ENCODE results near the gene DMD.

Gene DMD

GRCh38 chrX:31747411-31747810, 1463.9 kb downstream of the DMD start:
- H3K4me3 ChIP-seq (ENCODE audit: low read depth, low read length) = no peak overlapping the region
- in situ Hi-C loops (cut with HindIII; ENCODE audit: low sequenced_read_pairs) = no loop called here
- TF ChIP-seq CTCF (IDR thresholded peaks at IDR 0.05; ENCODE audit: low read depth, low read length) = no peak
- DNase-seq (ENCODE audit: low read depth, low spot score) = no peak

GRCh38 chrX:31743004-31743403, 1468.3 kb downstream of the DMD start:
- in situ Hi-C loops (cut with HindIII; ENCODE audit: low sequenced_read_pairs) = no loop called here
- no peak overlapping the region for H3K4me3 ChIP-seq (ENCODE audit: low read depth, low read length)
- DNase-seq (ENCODE audit: low read depth, low spot score) = no peak
- no peak for TF ChIP-seq CTCF (IDR thresholded peaks at IDR 0.05; ENCODE audit: low read depth, low read length)

- no peak for TF ChIP-seq CTCF (IDR thresholded peaks at IDR 0.05; ENCODE audit: low read depth, low read length)
- in situ Hi-C loops (cut with HindIII; ENCODE audit: low sequenced_read_pairs) = no loop called here
- no peak for DNase-seq (ENCODE audit: low read depth, low spot score)
- H3K4me3 ChIP-seq (ENCODE audit: low read depth, low read length) = no peak overlapping the region
These were observed 1493.9 kb downstream of the DMD start for GRCh38 chrX:31717474-31717873.

GRCh38 chrX:31715675-31716074, 1495.7 kb downstream of the DMD start:
- in situ Hi-C loops (cut with HindIII; ENCODE audit: low sequenced_read_pairs) = no loop called here
- TF ChIP-seq CTCF (IDR thresholded peaks at IDR 0.05; ENCODE audit: low read depth, low read length) = no peak
- DNase-seq (ENCODE audit: low read depth, low spot score) = peak; percentile 12
- H3K4me3 ChIP-seq (ENCODE audit: low read depth, low read length) = no peak overlapping the region

- DNase-seq (ENCODE audit: low read depth, low spot score) = no peak
- no peak for TF ChIP-seq CTCF (IDR thresholded peaks at IDR 0.05; ENCODE audit: low read depth, low read length)
- no peak overlapping the region for H3K4me3 ChIP-seq (ENCODE audit: low read depth, low read length)
- in situ Hi-C loops (cut with HindIII; ENCODE audit: low sequenced_read_pairs) = no loop called here
These were observed 1496.6 kb downstream of the DMD start for GRCh38 chrX:31714797-31715196.

- DNase-seq (ENCODE audit: low read depth, low spot score) = no peak
- in situ Hi-C loops (cut with HindIII; ENCODE audit: low sequenced_read_pairs) = no loop called here
- no peak for TF ChIP-seq CTCF (IDR thresholded peaks at IDR 0.05; ENCODE audit: low read depth, low read length)
- no peak overlapping the region for H3K4me3 ChIP-seq (ENCODE audit: low read depth, low read length)
These were observed 1498.2 kb downstream of the DMD start for GRCh38 chrX:31713120-31713519.

GRCh38 chrX:31711166-31711565, 1500.2 kb downstream of the DMD start:
- in situ Hi-C loops (cut with HindIII; ENCODE audit: low sequenced_read_pairs) = no loop called here
- H3K4me3 ChIP-seq (ENCODE audit: low read depth, low read length) = no peak overlapping the region
- TF ChIP-seq CTCF (IDR thresholded peaks at IDR 0.05; ENCODE audit: low read depth, low read length) = no peak
- no peak for DNase-seq (ENCODE audit: low read depth, low spot score)

All from astrocyte of the spinal cord (primary cell).